Skeletal muscle tissue (tissue), 4 donors: ENCODE data around the gene SERPINA9. TPM values are rescaled to one million over a fixed set of nuclear protein-coding genes. Genes with fewer than 3 reads are reported as not detected.
"Not testable (repeated sequence)": the region's sequence is repeated elsewhere in the genome, so short reads cannot be mapped to it uniquely, and the experiment has no call there.

Experiments
- H3K27ac ChIP-seq: one replicate; pipeline ENCODE4 v1.7.0; 2013; ENCODE audit warnings: mild to moderate bottlenecking, low read depth, low read length, inconsistent platforms
- H3K27me3 ChIP-seq, 3 donors: one replicate each; pipeline ENCODE4 v1.7.0; 2013; ENCODE audit warnings: low read length in 3 of 3; ENCODE audit not compliant: control insufficient read depth in 3 of 3, insufficient read depth in 3 of 3
- H3K36me3 ChIP-seq, 3 donors: one replicate each; pipeline ENCODE4 v1.7.0; 2013; ENCODE audit warnings: low read length in 3 of 3; ENCODE audit not compliant: control insufficient read depth in 3 of 3, insufficient read depth in 3 of 3
- H3K4me1 ChIP-seq, 3 donors: one replicate each; pipeline ENCODE4 v1.7.0; 2013; ENCODE audit warnings: low read length in 3 of 3, mild to moderate bottlenecking in 3 of 3; ENCODE audit not compliant: control insufficient read depth in 3 of 3, insufficient read depth in 3 of 3
- H3K4me3 ChIP-seq, 3 donors: one replicate each; pipeline ENCODE4 v1.7.0; 2013; ENCODE audit warnings: low read length in 3 of 3
- H3K9ac ChIP-seq, 3 donors: one replicate each; pipeline ENCODE4 v1.7.0; 2013; ENCODE audit warnings: low read length in 3 of 3, mild to moderate bottlenecking in 3 of 3, moderate library complexity in 2 of 3, low read depth in 1 of 3
- H3K9me3 ChIP-seq, 3 donors: one replicate each; pipeline ENCODE4 v1.7.0; 2013; ENCODE audit warnings: low read length in 3 of 3; ENCODE audit not compliant: control insufficient read depth in 3 of 3
- total RNA-seq: library from RNA; depleted of rRNA; stranded (reverse); fragments of >200 nt; gene quantifications from one replicate; pipeline ENCODE4 v1.2.3, GENCODE V29; 2014
- donor health status: Osteomylitis.

The SERPINA9 gene
- total RNA-seq, 1 donor from 2014 or later: not detected

GRCh38 chr14:94439453-94440057 is 36.4 kb downstream of the SERPINA9 start:
- H3K36me3 ChIP-seq: no peaks in the 10 kb centered on the region
- H3K4me1 ChIP-seq: no peaks in the 10 kb centered on the region
- peaks cover 0 to 15% (median 7%) of the 10 kb centered on the region in 3 donors for H3K27me3 ChIP-seq
- H3K27ac ChIP-seq: no peak overlapping the region
- H3K9ac ChIP-seq: no peak overlapping the region
- H3K9me3 ChIP-seq: no peaks in the 10 kb centered on the region
- no peak overlapping the region for H3K4me3 ChIP-seq

- H3K4me3 ChIP-seq: no peak overlapping the region
- no peaks in the 10 kb centered on the region for H3K36me3 ChIP-seq
- H3K27ac ChIP-seq: no peak overlapping the region
- no peaks in the 10 kb centered on the region for H3K4me1 ChIP-seq
- H3K9ac ChIP-seq: no peak overlapping the region
- H3K9me3 ChIP-seq: no peaks in the 10 kb centered on the region
- H3K27me3 ChIP-seq: peaks cover 3 to 4% (median 4%) of the 10 kb centered on the region in 3 donors
Observed at GRCh38 chr14:94428610-94429009, 47.4 kb downstream of the SERPINA9 start.

GRCh38 chr14:94427016-94427613 is 48.9 kb downstream of the SERPINA9 start:
- Histone ChIP-seq H3K27ac (no peak overlapping the region), H3K9me3 (no peaks in the 10 kb centered on the region), H3K27me3 (peaks cover 3 to 4% (median 4%) of the 10 kb centered on the region in 3 donors), H3K4me3 (no peak overlapping the region), H3K9ac (no peak overlapping the region), H3K4me1 (no peaks in the 10 kb centered on the region), H3K36me3 (no peaks in the 10 kb centered on the region)

- Histone ChIP-seq H3K36me3 (no peaks in the 10 kb centered on the region), H3K27ac (no peak overlapping the region), H3K27me3 (peaks cover 3 to 6% (median 4%) of the 10 kb centered on the region in 3 donors), H3K4me3 (no peak overlapping the region), H3K9me3 (no peaks in the 10 kb centered on the region), H3K4me1 (no peaks in the 10 kb centered on the region), H3K9ac (no peak overlapping the region)
Observed at GRCh38 chr14:94426526-94426925, 49.5 kb downstream of the SERPINA9 start.

- Histone ChIP-seq H3K9ac (no peak overlapping the region), H3K9me3 (no peaks in the 10 kb centered on the region), H3K36me3 (no peaks in the 10 kb centered on the region), H3K4me1 (no peaks in the 10 kb centered on the region), H3K4me3 (no peak overlapping the region), H3K27ac (no peak overlapping the region), H3K27me3 (peaks cover 3 to 9% (median 6%) of the 10 kb centered on the region in 3 donors)
Observed at GRCh38 chr14:94424371-94424770, 51.6 kb downstream of the SERPINA9 start.

DNA sequence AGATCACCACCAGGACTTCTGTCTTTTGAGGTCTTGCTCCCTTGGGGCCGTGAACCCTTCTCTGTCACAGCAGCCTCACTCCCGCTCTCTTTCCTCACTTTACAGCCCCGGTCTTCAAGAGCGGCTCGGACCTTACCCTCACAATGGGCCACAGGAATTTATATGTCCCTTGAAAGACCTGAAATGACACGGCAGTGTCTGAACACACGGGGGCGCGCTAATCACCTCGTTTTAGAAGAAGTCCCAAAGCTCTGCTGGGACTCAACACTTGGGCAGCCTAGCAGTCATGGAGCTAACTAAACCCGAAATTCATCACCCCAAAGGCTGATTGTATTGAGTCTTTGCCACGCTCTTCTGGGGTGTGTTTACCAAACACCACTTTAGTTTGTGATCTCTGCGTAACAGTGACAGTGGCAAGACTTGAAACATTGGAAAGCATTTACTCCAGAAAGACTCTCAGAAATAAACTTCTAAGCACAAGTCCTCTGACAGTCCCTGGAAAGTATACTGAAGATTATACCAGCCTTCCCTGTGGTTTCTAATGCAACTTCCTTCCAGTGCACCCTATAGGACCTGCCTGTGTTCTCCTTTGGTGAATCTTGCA is 52.4 kb downstream of the SERPINA9 start:
- Histone ChIP-seq H3K36me3 (no peaks in the 10 kb centered on the region), H3K9me3 (no peaks in the 10 kb centered on the region), H3K4me3 (no peak overlapping the region), H3K27me3 (peaks cover 2 to 5% (median 3%) of the 10 kb centered on the region in 3 donors), H3K9ac (no peak overlapping the region), H3K27ac (no peak overlapping the region), H3K4me1 (no peaks in the 10 kb centered on the region)

DNA sequence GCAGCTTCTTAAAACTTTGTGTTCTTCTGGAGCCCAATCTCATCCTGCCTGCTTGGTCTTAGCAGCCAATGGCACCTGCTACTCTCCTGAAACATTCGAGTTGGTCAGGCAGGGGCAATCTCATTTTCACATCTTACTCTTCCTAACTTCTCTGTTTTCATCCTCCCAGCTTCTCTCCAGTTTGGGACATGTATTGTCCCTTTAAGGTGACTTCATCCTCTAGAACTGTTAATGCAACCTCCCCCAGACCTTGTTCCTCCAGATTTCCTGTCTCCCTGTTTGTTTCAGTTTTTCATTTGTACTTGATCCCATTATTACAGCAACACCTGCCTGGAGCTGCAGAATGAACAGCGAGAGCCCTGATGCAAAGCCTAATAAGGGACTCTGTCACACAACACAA is 54.7 kb downstream of the SERPINA9 start:
- H3K4me3 ChIP-seq: no peak overlapping the region
- no peak overlapping the region for H3K27ac ChIP-seq
- H3K36me3 ChIP-seq: no peaks in the 10 kb centered on the region
- no peaks in the 10 kb centered on the region for H3K4me1 ChIP-seq
- H3K9ac ChIP-seq: no peak overlapping the region
- H3K9me3 ChIP-seq: no peaks in the 10 kb centered on the region
- peaks cover 2 to 5% (median 3%) of the 10 kb centered on the region in 3 donors for H3K27me3 ChIP-seq

GRCh38 chr14:94417497-94418205 is 58.3 kb downstream of the SERPINA9 start:
- not testable (repeated sequence) for H3K9me3 ChIP-seq, H3K36me3 ChIP-seq, H3K4me3 ChIP-seq, H3K4me1 ChIP-seq, H3K9ac ChIP-seq, H3K27me3 ChIP-seq, H3K27ac ChIP-seq
